HG02943 (cell line): ENCODE results near the gene CXCR4.
A peak's percentile ranks its signal among the peaks of the same experiment; 100 is the strongest.

Source experiments
- ATAC-seq: cut with Tn5 transposase; IDR thresholded peaks from one replicate; pipeline ENCODE4 v1.9.1; 2021; ENCODE audit warnings: mild to moderate bottlenecking, low read depth, moderate library complexity; ENCODE audit not compliant: unreplicated experiment

The CXCR4 gene

GRCh38 chr2:136117909-136118818, at the start of gene CXCR4:
Gene CXCR4 (minus strand): TSS chr2:136118149. CDS start chr2:136118060, 89 bp downstream.
- ATAC-seq: no peak

GRCh38 chr2:136164280-136164776, 46.4 kb upstream of the CXCR4 start:
- no peak for ATAC-seq

- ATAC-seq: no peak
These were observed 44.5 kb upstream of the CXCR4 start for GRCh38 chr2:136162438-136162837.

GRCh38 chr2:136156411-136156810, 38.5 kb upstream of the CXCR4 start:
- ATAC-seq: no peak

- ATAC-seq: no peak
These were observed 36.4 kb upstream of the CXCR4 start for GRCh38 chr2:136154384-136154783.

GRCh38 chr2:136151021-136151971, 33.3 kb upstream of the CXCR4 start:
- no peak for ATAC-seq

GRCh38 chr2:136149011-136149410, 31.1 kb upstream of the CXCR4 start:
- ATAC-seq: no peak

- ATAC-seq: no peak
These were observed 28.6 kb upstream of the CXCR4 start for GRCh38 chr2:136146564-136146963.

- ATAC-seq: no peak
These were observed 25.9 kb upstream of the CXCR4 start for GRCh38 chr2:136143603-136144451.

GRCh38 chr2:136141510-136142149, 23.7 kb upstream of the CXCR4 start:
- ATAC-seq: no peak

GRCh38 chr2:136139631-136140030, 21.7 kb upstream of the CXCR4 start:
- no peak for ATAC-seq

- no peak for ATAC-seq
These were observed 20.0 kb upstream of the CXCR4 start for GRCh38 chr2:136137982-136138381.

- no peak for ATAC-seq
These were observed 19.0 kb upstream of the CXCR4 start for GRCh38 chr2:136136931-136137330.

GRCh38 chr2:136135921-136136906, 18.3 kb upstream of the CXCR4 start:
- peak; percentile 41 for ATAC-seq

- ATAC-seq: no peak
These were observed 17.5 kb upstream of the CXCR4 start for GRCh38 chr2:136135462-136135861.

- no peak for ATAC-seq
These were observed 16.2 kb upstream of the CXCR4 start for GRCh38 chr2:136134126-136134525.

- no peak for ATAC-seq
These were observed 15.6 kb upstream of the CXCR4 start for GRCh38 chr2:136133586-136133985.

- no peak for ATAC-seq
These were observed 15.2 kb upstream of the CXCR4 start for GRCh38 chr2:136133176-136133575.

GRCh38 chr2:136132825-136133155, 14.8 kb upstream of the CXCR4 start:
- no peak for ATAC-seq
